ENCODE data around the gene LATS1.
"Not testable (repeated sequence)": the region's sequence is repeated elsewhere in the genome, so short reads cannot be mapped to it uniquely, and the experiment has no call there.

LATS1 gene

DNA sequence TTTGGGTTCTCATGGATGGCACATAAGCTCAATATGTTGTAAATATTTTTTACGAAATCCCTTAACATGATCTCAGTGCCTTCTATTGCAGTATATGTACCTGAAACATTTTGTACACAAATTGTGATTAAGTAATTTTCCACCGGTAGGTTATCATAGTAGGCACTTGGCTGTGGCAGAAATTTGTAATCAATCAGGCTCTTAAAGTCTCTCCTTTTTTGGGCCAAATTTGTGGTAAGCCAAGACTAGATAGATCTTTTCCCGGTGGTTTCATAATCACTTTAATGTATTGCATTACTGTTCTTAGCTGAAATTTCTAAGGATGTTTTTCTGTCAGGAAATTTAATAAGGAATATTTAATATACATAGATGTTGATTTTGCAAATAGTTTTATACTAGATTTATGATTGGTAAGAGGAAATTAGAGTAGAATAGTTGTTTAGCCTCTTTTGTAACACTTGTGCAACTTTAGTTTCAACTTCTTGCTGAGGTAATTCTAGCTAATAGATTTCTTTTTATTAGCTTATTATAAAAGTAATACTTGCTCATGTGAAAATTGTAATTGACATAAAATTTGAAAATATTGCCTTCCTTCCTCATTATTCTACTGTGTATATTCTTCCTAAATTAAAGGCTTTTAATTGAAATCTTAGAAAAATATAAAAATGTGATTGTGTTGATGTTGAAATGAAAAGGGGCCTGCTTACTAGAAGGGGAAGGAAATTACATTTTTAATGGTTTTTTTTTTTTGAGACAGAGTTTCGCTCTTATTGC lies 34.9 kb upstream of the LATS1 start:
- no peak overlapping the region for H3K18ac ChIP-seq (ENCODE audit: low read depth in 1 of 2, low read length in 2 of 2)
- no peak overlapping the region for H2BK15ac ChIP-seq (ENCODE audit: low read depth, poor library complexity, severe bottlenecking)
- no peak overlapping the region for H2BK5ac ChIP-seq (ENCODE audit: low read depth, low read length, poor library complexity, severe bottlenecking)
- no peak for DNase-seq
- WGBS: 100% methylated on average over 3 of the region's 4 CpGs
- H3K4me3 ChIP-seq (ENCODE audit: insufficient read depth in 1 of 2, low read depth in 1 of 2, low read length in 2 of 2): peak overlapping the region in 1 of 2 experiments; percentile 30
- H3K27me3 ChIP-seq (ENCODE audit: control insufficient read depth in 1 of 2, insufficient read depth in 1 of 2, low read length in 2 of 2): no peaks in the 10 kb centered on the region
- no peak overlapping the region for H2AK5ac ChIP-seq (ENCODE audit: low read length, severe bottlenecking)
- H4K91ac ChIP-seq (ENCODE audit: low read length): no peak overlapping the region
- H2AFZ ChIP-seq (ENCODE audit: low read depth, low read length): no peak overlapping the region
- no peaks in the 10 kb centered on the region for H3K9me3 ChIP-seq (ENCODE audit: control insufficient read depth, low read length)
- H3K4me1 ChIP-seq (ENCODE audit: control insufficient read depth, insufficient read depth, low read depth, low read length): peaks cover 7% of the 10 kb centered on the region
- peak overlapping the region; percentile 12 for H3K9ac ChIP-seq (ENCODE audit: low read length)
- no peak overlapping the region for H3K14ac ChIP-seq (ENCODE audit: low read length in 2 of 2)
- H4K8ac ChIP-seq (ENCODE audit: low read length): no peak overlapping the region
- H3K4ac ChIP-seq (ENCODE audit: low read depth in 1 of 2, low read length in 2 of 2): no peak overlapping the region
- H3K36me3 ChIP-seq (ENCODE audit: control insufficient read depth in 1 of 2, insufficient read depth in 2 of 2, low read depth in 1 of 2, low read length in 2 of 2): no peaks in the 10 kb centered on the region
- H3K79me1 ChIP-seq (replicated peaks; ENCODE audit: low read length, poor library complexity, severe bottlenecking): peaks cover 1% of the 10 kb centered on the region
- no peak overlapping the region for H3K4me2 ChIP-seq (ENCODE audit: low read length, poor library complexity, severe bottlenecking)
- H3K27ac ChIP-seq (ENCODE audit: low read length, poor library complexity, severe bottlenecking): no peak overlapping the region
- no peak overlapping the region for H3K23ac ChIP-seq (ENCODE audit: low read length in 2 of 2)
- no peak overlapping the region for H2BK120ac ChIP-seq (ENCODE audit: low read depth, low read length)
- no peak overlapping the region for H2BK12ac ChIP-seq (ENCODE audit: low read length in 2 of 2)

DNA sequence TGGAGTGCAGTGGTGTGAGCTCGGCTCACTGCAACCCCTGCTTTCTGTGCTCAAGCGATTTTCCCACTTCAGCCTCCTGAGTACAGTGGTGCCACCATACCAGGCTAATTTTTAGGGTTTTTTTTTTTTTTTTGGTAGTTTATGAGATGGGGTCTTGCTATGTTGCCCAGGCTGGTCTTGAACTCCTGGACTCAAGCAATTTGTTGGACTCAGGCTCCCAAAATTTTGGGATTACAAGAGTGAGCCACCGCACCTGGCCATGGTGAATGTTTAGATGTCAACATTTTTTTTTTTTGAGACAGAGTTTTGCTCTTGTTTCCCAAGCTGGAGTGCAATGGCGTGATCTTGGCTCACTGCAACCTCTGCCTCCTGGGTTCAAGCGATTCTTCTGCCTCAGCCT lies 34.0 kb upstream of the LATS1 start:
- WGBS: 93% methylated on average over 5 of the region's 5 CpGs
- not testable (repeated sequence) for H2BK12ac ChIP-seq (ENCODE audit: low read length in 2 of 2); H3K9ac ChIP-seq (ENCODE audit: low read length); H3K18ac ChIP-seq (ENCODE audit: low read depth in 1 of 2, low read length in 2 of 2); H3K27ac ChIP-seq (ENCODE audit: low read length, poor library complexity, severe bottlenecking); H4K91ac ChIP-seq (ENCODE audit: low read length); H2BK15ac ChIP-seq (ENCODE audit: low read depth, poor library complexity, severe bottlenecking); H3K23ac ChIP-seq (ENCODE audit: low read length in 2 of 2); H4K8ac ChIP-seq (ENCODE audit: low read length); H3K4me2 ChIP-seq (ENCODE audit: low read length, poor library complexity, severe bottlenecking); H3K36me3 ChIP-seq (ENCODE audit: control insufficient read depth in 1 of 2, insufficient read depth in 2 of 2, low read depth in 1 of 2, low read length in 2 of 2); H2AK5ac ChIP-seq (ENCODE audit: low read length, severe bottlenecking); DNase-seq; H2BK120ac ChIP-seq (ENCODE audit: low read depth, low read length); H3K79me1 ChIP-seq (replicated peaks; ENCODE audit: low read length, poor library complexity, severe bottlenecking); H3K4ac ChIP-seq (ENCODE audit: low read depth in 1 of 2, low read length in 2 of 2); H3K4me3 ChIP-seq (ENCODE audit: insufficient read depth in 1 of 2, low read depth in 1 of 2, low read length in 2 of 2); H3K4me1 ChIP-seq (ENCODE audit: control insufficient read depth, insufficient read depth, low read depth, low read length); H2BK5ac ChIP-seq (ENCODE audit: low read depth, low read length, poor library complexity, severe bottlenecking); H3K9me3 ChIP-seq (ENCODE audit: control insufficient read depth, low read length); H3K27me3 ChIP-seq (ENCODE audit: control insufficient read depth in 1 of 2, insufficient read depth in 1 of 2, low read length in 2 of 2); H3K14ac ChIP-seq (ENCODE audit: low read length in 2 of 2); H2AFZ ChIP-seq (ENCODE audit: low read depth, low read length)

GRCh38 chr6:149751239-149751638 lies 33.3 kb upstream of the LATS1 start:
- Histone ChIP-seq H3K14ac (ENCODE audit: low read length in 2 of 2) (no peak overlapping the region), H3K4me3 (ENCODE audit: insufficient read depth in 1 of 2, low read depth in 1 of 2, low read length in 2 of 2) (peak overlapping the region in 1 of 2 experiments; percentile 88), H3K79me1 (replicated peaks; ENCODE audit: low read length, poor library complexity, severe bottlenecking) (peaks cover 1% of the 10 kb centered on the region), H3K4ac (ENCODE audit: low read depth in 1 of 2, low read length in 2 of 2) (no peak overlapping the region), H2BK15ac (ENCODE audit: low read depth, poor library complexity, severe bottlenecking) (no peak overlapping the region), H2BK120ac (ENCODE audit: low read depth, low read length) (no peak overlapping the region), H3K18ac (ENCODE audit: low read depth in 1 of 2, low read length in 2 of 2) (no peak overlapping the region), H3K4me1 (ENCODE audit: control insufficient read depth, insufficient read depth, low read depth, low read length) (peaks cover 7% of the 10 kb centered on the region), H3K4me2 (ENCODE audit: low read length, poor library complexity, severe bottlenecking) (no peak overlapping the region), H3K27ac (ENCODE audit: low read length, poor library complexity, severe bottlenecking) (no peak overlapping the region), H2AFZ (ENCODE audit: low read depth, low read length) (no peak overlapping the region), H4K91ac (ENCODE audit: low read length) (no peak overlapping the region), H2AK5ac (ENCODE audit: low read length, severe bottlenecking) (no peak overlapping the region), H3K9me3 (ENCODE audit: control insufficient read depth, low read length) (no peaks in the 10 kb centered on the region), H2BK12ac (ENCODE audit: low read length in 2 of 2) (no peak overlapping the region), H3K36me3 (ENCODE audit: control insufficient read depth in 1 of 2, insufficient read depth in 2 of 2, low read depth in 1 of 2, low read length in 2 of 2) (no peaks in the 10 kb centered on the region), H4K8ac (ENCODE audit: low read length) (no peak overlapping the region), H3K9ac (ENCODE audit: low read length) (peak overlapping the region; percentile 92), H2BK5ac (ENCODE audit: low read depth, low read length, poor library complexity, severe bottlenecking) (no peak overlapping the region), H3K27me3 (ENCODE audit: control insufficient read depth in 1 of 2, insufficient read depth in 1 of 2, low read length in 2 of 2) (no peaks in the 10 kb centered on the region), H3K23ac (ENCODE audit: low read length in 2 of 2) (no peak overlapping the region)
- no peak for DNase-seq
- 98% methylated on average over 7 of the region's 8 CpGs for WGBS

DNA sequence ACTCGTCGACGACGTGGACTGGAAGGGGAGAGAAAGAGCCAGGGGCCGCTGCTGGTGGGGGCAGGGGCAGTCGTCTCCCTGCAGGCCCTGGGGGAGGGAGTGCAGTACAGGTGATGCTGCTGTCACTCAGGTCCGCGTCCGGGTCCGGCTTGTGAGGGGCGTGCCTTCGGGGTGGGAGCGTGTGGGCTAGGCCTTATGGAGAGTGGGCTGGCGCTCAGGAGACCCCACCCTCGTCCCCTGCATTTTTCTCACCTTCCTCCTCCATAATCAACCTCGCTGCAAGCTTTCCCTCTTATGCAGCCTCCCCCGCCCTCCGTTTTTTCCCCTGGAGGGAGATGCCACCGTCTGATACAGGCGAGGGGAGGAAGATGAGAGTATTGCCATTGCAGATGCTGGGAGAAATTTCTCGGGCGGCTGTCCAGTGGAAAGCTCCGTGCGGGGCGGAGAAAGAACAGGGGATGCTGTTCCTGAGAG lies 32.3 kb upstream of the LATS1 start:
- peak overlapping the region; percentile 70 for H3K4me2 ChIP-seq (ENCODE audit: low read length, poor library complexity, severe bottlenecking)
- H3K79me1 ChIP-seq (replicated peaks; ENCODE audit: low read length, poor library complexity, severe bottlenecking): peaks cover 1% of the 10 kb centered on the region
- 1% methylated on average over 14 of the region's 25 CpGs for WGBS

More for the DNA sequence above, 32.3 kb upstream of the LATS1 start:
- peak overlapping the region; percentile 83 to 88 for H3K4me3 ChIP-seq (ENCODE audit: insufficient read depth in 1 of 2, low read depth in 1 of 2, low read length in 2 of 2)
- H3K18ac ChIP-seq (ENCODE audit: low read depth in 1 of 2, low read length in 2 of 2): peak overlapping the region; percentile 61 to 85
- peak overlapping the region; percentile 71 for H3K27ac ChIP-seq (ENCODE audit: low read length, poor library complexity, severe bottlenecking)
- peak overlapping the region in 1 of 2 experiments; percentile 39 for H2BK12ac ChIP-seq (ENCODE audit: low read length in 2 of 2)
- H2AFZ ChIP-seq (ENCODE audit: low read depth, low read length): peak overlapping the region; percentile 90
- H3K9ac ChIP-seq (ENCODE audit: low read length): peak overlapping the region; percentile 92
- no peak overlapping the region for H2BK15ac ChIP-seq (ENCODE audit: low read depth, poor library complexity, severe bottlenecking)
- H3K4me1 ChIP-seq (ENCODE audit: control insufficient read depth, insufficient read depth, low read depth, low read length): peaks cover 7% of the 10 kb centered on the region
- no peaks in the 10 kb centered on the region for H3K9me3 ChIP-seq (ENCODE audit: control insufficient read depth, low read length)
- peak overlapping the region in 1 of 2 experiments; percentile 12 for H3K14ac ChIP-seq (ENCODE audit: low read length in 2 of 2)
- H3K23ac ChIP-seq (ENCODE audit: low read length in 2 of 2): peak overlapping the region in 1 of 2 experiments; percentile 2
- no peaks in the 10 kb centered on the region for H3K27me3 ChIP-seq (ENCODE audit: control insufficient read depth in 1 of 2, insufficient read depth in 1 of 2, low read length in 2 of 2)
- peak; percentile 77 for DNase-seq
- peak overlapping the region; percentile 27 for H4K8ac ChIP-seq (ENCODE audit: low read length)
- no peaks in the 10 kb centered on the region for H3K36me3 ChIP-seq (ENCODE audit: control insufficient read depth in 1 of 2, insufficient read depth in 2 of 2, low read depth in 1 of 2, low read length in 2 of 2)
- no peak overlapping the region for H2BK5ac ChIP-seq (ENCODE audit: low read depth, low read length, poor library complexity, severe bottlenecking)
- H2BK120ac ChIP-seq (ENCODE audit: low read depth, low read length): no peak overlapping the region
- H3K4ac ChIP-seq (ENCODE audit: low read depth in 1 of 2, low read length in 2 of 2): peak overlapping the region; percentile 85 to 93
- H4K91ac ChIP-seq (ENCODE audit: low read length): no peak overlapping the region
- no peak overlapping the region for H2AK5ac ChIP-seq (ENCODE audit: low read length, severe bottlenecking)
